ENCODE data around the gene FAM9C. TPM values are rescaled to one million over a fixed set of nuclear protein-coding genes. Genes with fewer than 3 reads are reported as not detected.

Gene FAM9C
- total RNA-seq, 4 donors from 2014 or later = not detected

DNA sequence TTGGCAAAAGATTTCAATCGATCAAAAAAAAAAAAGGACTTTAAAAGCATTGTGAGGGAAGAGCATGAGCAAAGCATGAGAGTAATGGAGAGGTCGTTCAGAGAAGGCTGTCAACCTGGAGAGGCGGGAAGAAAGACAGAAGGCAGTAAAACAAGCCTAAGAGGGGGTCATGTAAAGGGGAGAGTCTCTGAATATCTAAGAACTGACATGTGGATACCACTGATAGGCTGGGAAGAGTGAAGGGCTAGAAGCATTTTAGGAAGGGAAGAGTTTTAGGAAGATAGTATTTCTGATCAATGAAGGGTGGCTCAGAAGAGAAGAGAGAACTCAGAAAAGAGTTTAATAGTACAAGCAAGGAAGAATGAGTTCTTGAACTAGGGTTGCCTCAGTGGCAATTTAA is 7.5 kb downstream of the FAM9C start:
- ATAC-seq (ENCODE audit: low FRiP score) (no peak), DNase-seq (ENCODE audit: low spot score) (no peak)
- TF ChIP-seq CTCF (IDR thresholded peaks at IDR 0.05) = no peak

DNA sequence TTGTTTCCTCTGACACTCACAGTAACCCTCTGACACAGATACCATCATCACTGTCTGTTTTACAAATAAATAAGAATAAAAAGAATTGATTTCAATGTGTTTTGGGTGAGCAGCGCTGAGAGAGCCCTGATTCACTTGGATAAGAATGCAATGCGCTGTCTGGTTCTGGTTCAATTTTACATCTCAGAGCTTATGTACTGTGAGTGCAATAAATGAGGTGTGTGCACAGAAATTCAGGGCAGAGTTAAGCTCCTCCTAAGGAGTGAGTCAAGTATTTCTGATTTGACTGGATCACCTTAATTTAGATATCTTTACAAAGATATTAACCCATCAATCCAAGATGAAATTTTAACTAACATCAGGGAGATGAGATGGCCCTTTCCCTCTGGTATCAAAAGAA is 11.2 kb downstream of the FAM9C start:
- TF ChIP-seq CTCF (IDR thresholded peaks at IDR 0.05) = no peak
- ATAC-seq (ENCODE audit: low FRiP score) (no peak), DNase-seq (ENCODE audit: low spot score) (no peak)

- ATAC-seq (ENCODE audit: low FRiP score) (no peak), DNase-seq (ENCODE audit: low spot score) (no peak)
- TF ChIP-seq CTCF (IDR thresholded peaks at IDR 0.05) = no peak
Measured at GRCh38 chrX:13029887-13030771, 14.3 kb downstream of the FAM9C start.

DNA sequence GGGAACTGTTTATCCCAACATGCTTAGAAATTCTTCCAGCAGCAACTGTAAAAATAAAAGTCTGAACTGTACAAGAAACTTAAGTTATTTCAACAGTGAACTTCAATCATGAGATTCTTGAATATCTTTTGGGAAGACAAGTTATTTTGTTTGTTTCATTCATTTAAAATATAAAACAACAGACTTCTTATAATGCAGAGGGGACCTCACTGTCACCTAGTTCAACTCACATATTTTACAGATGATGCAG is 14.9 kb downstream of the FAM9C start:
- no peak for ATAC-seq (ENCODE audit: low FRiP score)
- TF ChIP-seq CTCF (IDR thresholded peaks at IDR 0.05) = no peak
- DNase-seq (ENCODE audit: low spot score) = no peak

DNA sequence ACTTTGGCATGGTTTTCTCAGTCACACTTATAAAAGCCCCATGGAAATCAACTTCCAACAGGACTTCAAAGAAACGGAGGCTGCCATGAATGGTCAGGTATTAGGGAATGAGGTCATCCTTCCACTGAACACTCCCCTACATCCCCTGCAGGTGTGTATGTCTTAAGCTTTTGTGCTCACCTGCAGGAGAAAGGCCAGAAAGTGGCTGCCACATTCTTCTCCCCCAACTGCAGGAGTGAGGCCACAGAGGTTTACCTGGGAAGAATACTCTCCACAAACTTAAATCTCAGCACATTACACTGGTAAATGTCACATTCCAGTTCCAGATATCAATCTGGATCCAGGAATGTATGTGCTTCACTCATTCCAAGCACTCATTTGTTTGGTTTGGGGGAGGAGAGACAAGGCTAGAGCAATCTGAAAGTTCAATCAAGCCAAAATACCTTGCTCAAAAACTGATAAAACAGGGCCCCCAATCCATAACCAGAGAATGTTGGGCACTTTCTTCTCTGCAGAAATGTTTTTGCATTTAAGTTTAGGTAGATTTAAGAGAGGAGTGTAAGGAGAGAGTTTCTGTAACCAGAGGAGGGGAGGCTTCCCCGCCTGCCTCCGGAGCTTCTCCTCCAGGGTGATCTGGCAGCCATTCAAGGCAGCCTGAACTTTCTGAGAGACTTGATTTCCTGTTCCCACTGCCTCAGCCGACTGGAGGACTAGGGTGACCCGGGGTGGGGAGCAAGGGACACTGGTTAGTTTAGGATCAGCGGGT is 15.4 kb downstream of the FAM9C start:
- ATAC-seq (ENCODE audit: low FRiP score) (no peak), DNase-seq (ENCODE audit: low spot score) (no peak)
- no peak for TF ChIP-seq CTCF (IDR thresholded peaks at IDR 0.05)

DNA sequence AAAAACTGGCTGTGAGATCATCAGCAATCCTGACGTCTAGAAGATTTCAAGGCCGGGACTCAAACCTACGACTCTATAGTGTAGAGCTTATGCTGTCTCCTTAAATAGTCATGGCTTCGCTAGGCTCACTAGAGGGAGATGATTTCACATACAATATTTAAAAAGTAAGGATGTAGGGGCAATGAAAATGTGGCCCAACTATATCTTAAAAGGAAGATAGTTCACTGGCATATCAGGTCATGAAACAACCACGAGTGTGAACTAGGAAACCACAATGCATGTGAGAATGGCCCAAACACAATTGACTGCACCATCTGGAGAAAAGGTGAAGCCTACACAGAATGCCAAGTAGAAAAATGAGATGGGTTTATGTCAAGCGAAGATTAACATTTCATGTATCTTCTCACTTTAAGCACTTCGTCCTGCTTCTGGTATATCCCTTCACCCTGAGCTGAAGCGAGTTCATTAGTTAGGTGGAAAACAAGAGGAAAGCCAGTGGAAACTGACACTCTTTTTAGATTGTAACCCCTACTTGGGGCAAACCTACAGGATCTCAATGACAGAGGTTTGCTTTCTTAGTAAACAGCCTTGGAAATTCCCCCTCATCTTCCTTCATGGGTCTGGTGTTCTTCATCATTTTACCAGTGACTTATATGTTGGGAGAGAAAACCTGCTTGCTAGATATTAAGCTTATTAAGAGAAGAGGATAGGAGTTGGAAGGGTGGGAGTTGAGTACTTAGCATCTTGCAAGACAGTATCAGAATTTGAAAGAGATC is 17.4 kb downstream of the FAM9C start:
- ATAC-seq (ENCODE audit: low FRiP score) = no peak

More for the DNA sequence above, 17.4 kb downstream of the FAM9C start:
- TF ChIP-seq CTCF (IDR thresholded peaks at IDR 0.05) = no peak
- DNase-seq (ENCODE audit: low spot score) = no peak
